IMR-90 (cell line): ENCODE data around the gene UGDH. TPM values are rescaled to one million over a fixed set of nuclear protein-coding genes. Genes with fewer than 3 reads are reported as not detected.

Experiments used
- ATAC-seq: fragments of 200-7000 bp; cut with Tn5 transposase; 2 replicates; pipeline ENCODE4 v1.9.1; 2020; ENCODE audit warnings: low read depth, mild to moderate bottlenecking, moderate library complexity
- BruUV-seq: library from RNA; stranded (reverse); fragments of 400-500 nt; replicated peaks from 2 replicates; lab custom pipeline; 2021; lab: Mats Ljungman, UMichigan
- CTCF ChIA-PET: fragments of 300-600 bp; formaldehyde crosslinking; extraction: SDS; loops from one replicate; lab custom pipeline; 2021; ENCODE audit warnings: antibody characterized with exemption; lab: Yijun Ruan, JAX
- POLR2A ChIA-PET: fragments of 300-600 bp; sonication (Branson Sonifier 250); formaldehyde crosslinking; loops from one replicate; lab custom pipeline; 2022; ENCODE audit warnings: antibody characterized with exemption; ENCODE audit not compliant: unreplicated experiment; lab: Charles Lee
- DNase-seq: peaks from one replicate; pipeline ENCODE4 v3.0.0; 2013
- H2AFZ ChIP-seq: replicated peaks from 2 replicates; pipeline ENCODE3; 2013; ENCODE audit warnings: low read length, mild to moderate bottlenecking; ENCODE audit not compliant: poor library complexity
- H2AK5ac ChIP-seq: 2 replicates; pipeline ENCODE4 v1.6.1; 2013; ENCODE audit warnings: low read depth, low read length, inconsistent platforms
- H2AK9ac ChIP-seq: replicated peaks from 2 replicates; pipeline ENCODE3; 2013; ENCODE audit warnings: mild to moderate bottlenecking, low read depth, low read length, moderate library complexity; ENCODE audit not compliant: poor library complexity
- H2BK120ac ChIP-seq: 2 replicates; pipeline ENCODE4 v1.6.1; 2013; ENCODE audit warnings: low read depth, low read length, inconsistent platforms
- H2BK15ac ChIP-seq: 3 replicates; pipeline ENCODE4 v1.6.1; 2013; ENCODE audit warnings: low read depth, low read length, inconsistent platforms
- H2BK20ac ChIP-seq: 2 replicates; pipeline ENCODE4 v1.6.1; 2013; ENCODE audit warnings: low read depth, mild to moderate bottlenecking, inconsistent platforms, low read length, moderate library complexity
- H2BK5ac ChIP-seq: 2 replicates; pipeline ENCODE4 v1.6.1; 2013; ENCODE audit warnings: mild to moderate bottlenecking, low read depth, low read length, inconsistent platforms; ENCODE audit not compliant: poor library complexity, severe bottlenecking
- H3K14ac ChIP-seq: replicated peaks from 2 replicates; pipeline ENCODE4 v1.6.1; 2013; ENCODE audit warnings: low read depth, low read length, inconsistent platforms
- H3K18ac ChIP-seq: 2 replicates; pipeline ENCODE4 v1.6.1; 2013; ENCODE audit warnings: low read depth, low read length, control low read depth
- H3K23ac ChIP-seq: 2 replicates; pipeline ENCODE4 v1.6.1; 2013; ENCODE audit warnings: low read depth, low read length, inconsistent platforms
- H3K27ac ChIP-seq: 2 replicates; pipeline ENCODE4 v1.5.1; 2013; ENCODE audit warnings: mild to moderate bottlenecking, control low read depth, low read length; ENCODE audit not compliant: insufficient read depth
- H3K27me3 ChIP-seq: 2 replicates; pipeline ENCODE4 v1.6.1; 2013; ENCODE audit warnings: low read length; ENCODE audit not compliant: control insufficient read depth, insufficient read depth
- H3K36me3 ChIP-seq: 2 replicates; pipeline ENCODE4 v1.6.1; 2013; ENCODE audit warnings: low read length, mixed read lengths; ENCODE audit not compliant: control insufficient read depth, insufficient read depth
- H3K4ac ChIP-seq: 2 replicates; pipeline ENCODE4 v1.6.1; 2013; ENCODE audit warnings: low read depth, low read length, inconsistent platforms
- H3K4me1 ChIP-seq: 2 replicates; pipeline ENCODE4 v1.6.1; 2013; ENCODE audit warnings: low read length, mixed read lengths; ENCODE audit not compliant: control insufficient read depth, insufficient read depth
- H3K4me2 ChIP-seq: 2 replicates; pipeline ENCODE4 v1.6.1; 2013; ENCODE audit warnings: low read depth, mild to moderate bottlenecking, control low read depth, low read length, moderate library complexity
- H3K4me3 ChIP-seq: 2 replicates; pipeline ENCODE4 v1.5.1; 2013; ENCODE audit warnings: low read depth, mild to moderate bottlenecking, control low read depth, low read length, moderate library complexity; ENCODE audit not compliant: insufficient read depth
- H3K56ac ChIP-seq: 2 replicates; pipeline ENCODE4 v1.6.1; 2013; ENCODE audit warnings: low read length, inconsistent platforms; ENCODE audit not compliant: insufficient read depth; ENCODE audit errors: extremely low read depth
- H3K79me1 ChIP-seq, 2 experiments: 2 replicates each; pipeline ENCODE4 v1.6.1; 2013; ENCODE audit warnings: low read length in 2 of 2, inconsistent platforms in 1 of 2, low read depth in 1 of 2
- H3K9ac ChIP-seq: 2 replicates; pipeline ENCODE4 v1.6.1; 2013; ENCODE audit warnings: low read depth, low read length, control low read depth
- H3K9me1 ChIP-seq: 2 replicates; pipeline ENCODE4 v1.6.1; 2013; ENCODE audit warnings: low read length, inconsistent platforms; ENCODE audit not compliant: insufficient read depth
- H3K9me3 ChIP-seq: 2 replicates; pipeline ENCODE4 v1.6.1; 2013; ENCODE audit warnings: low read length; ENCODE audit not compliant: control insufficient read depth, insufficient read depth
- H4K20me1 ChIP-seq: 2 replicates; pipeline ENCODE4 v1.6.1; 2013; ENCODE audit warnings: low read length, inconsistent platforms; ENCODE audit not compliant: insufficient read depth
- H4K5ac ChIP-seq: 2 replicates; pipeline ENCODE4 v1.6.1; 2013; ENCODE audit warnings: mild to moderate bottlenecking, low read depth, low read length, control low read depth
- H4K8ac ChIP-seq, 2 experiments: 2 replicates each; pipeline ENCODE4 v1.6.1; 2013; ENCODE audit warnings: low read depth in 2 of 2, low read length in 2 of 2, control low read depth in 1 of 2, inconsistent platforms in 1 of 2
- H4K91ac ChIP-seq: 2 replicates; pipeline ENCODE4 v1.6.1; 2013; ENCODE audit warnings: low read depth, low read length, inconsistent platforms; ENCODE audit not compliant: insufficient read depth
- MAFK ChIP-seq: IDR thresholded peaks from 2 replicates; pipeline ENCODE4 v1.6.1; 2012; ENCODE audit warnings: low read depth, low read length, improper control_type of control experiment
- MAZ ChIP-seq: IDR thresholded peaks from 2 replicates; pipeline ENCODE4 v1.6.1; 2012; ENCODE audit warnings: low read depth, mild to moderate bottlenecking, low read length, improper control_type of control experiment, moderate library complexity, borderline replicate concordance
- RAD21 ChIP-seq: IDR thresholded peaks from 2 replicates; pipeline ENCODE4 v1.6.1; 2012; ENCODE audit warnings: low read length, improper control_type of control experiment
- WGBS, 2 experiments: methylation state at CpG; one replicate each; pipeline versions ENCODE4 v1.1.5 to v1.1.7; 2013; ENCODE audit warnings: missing lambda C conversion rate in 2 of 2; ENCODE audit not compliant: insufficient read length in 1 of 2; ENCODE audit errors: extremely low coverage in 2 of 2; 5-methylcytosine and 5-hydroxymethylcytosine counted together
- dilution Hi-C: fragments of 300-500 bp; cut with HindIII; formaldehyde crosslinking; loops from one replicate; pipeline ENCODE4 v1.14.3; 2018; ENCODE audit warnings: low sequenced_read_pairs; ENCODE audit not compliant: unreplicated experiment
- in situ Hi-C: fragments of 300-500 bp; cut with MboI; formaldehyde crosslinking; loops from 3 replicates; pipeline ENCODE4 v1.14.3; 2019; ENCODE audit warnings: low sequenced_read_pairs, inconsistent platforms, mixed read lengths
- intact Hi-C: fragments of 100-400 bp; cut with micrococcal nuclease; formaldehyde crosslinking; loops from 2 replicates; pipeline ENCODE4 v1.10.0; 2022
- polyA plus RNA-seq, 3 experiments: library from polyadenylated mRNA; depleted of rRNA; stranded (reverse); fragments of >200 nt; gene quantifications; 2 replicates each; pipeline ENCODE4 v1.2.3, GENCODE V29; 2012; ENCODE audit warnings: low replicate concordance in 1 of 3
- total RNA-seq: library from RNA; depleted of rRNA; stranded (reverse); fragments of >200 nt; gene quantifications from 2 replicates; pipeline ENCODE4 v1.2.3, GENCODE V29; 2012

Gene UGDH
- total and polyA plus RNA-seq, 2 of the 4 experiments (the other 2 are of a cell fraction): 69.2 to 257 TPM

DNA sequence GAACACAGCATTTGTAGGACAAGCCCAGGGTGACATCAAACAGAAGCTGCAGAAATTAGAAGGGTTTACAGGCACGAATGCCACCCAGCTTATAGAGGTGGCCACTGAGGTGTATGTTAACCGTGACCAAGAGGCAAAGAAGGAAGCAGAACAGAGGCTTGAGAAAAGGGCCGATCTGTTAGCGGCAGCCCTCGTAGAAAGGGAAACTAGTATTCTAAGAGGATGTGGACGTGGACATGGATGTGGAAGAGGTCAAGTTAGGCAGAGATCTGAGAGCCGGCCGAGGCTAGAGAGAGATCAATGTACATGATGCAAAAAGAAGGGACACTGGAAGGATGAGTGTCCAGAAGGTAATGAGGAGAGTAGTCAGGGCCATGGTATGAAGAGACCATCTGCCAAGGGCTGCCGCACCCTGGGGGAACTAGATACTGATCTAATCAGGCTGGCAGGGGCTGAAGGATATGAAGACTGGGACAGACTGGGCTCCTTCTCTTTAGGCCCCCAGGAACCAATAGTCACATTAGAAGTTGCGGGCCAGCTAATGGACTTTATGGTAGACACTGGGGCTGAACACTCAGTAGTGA, 40.9 kb downstream of the UGDH start:
- no TSS peak for BruUV-seq

More for the DNA sequence above, 40.9 kb downstream of the UGDH start:
- intact Hi-C loops (no loop called here), dilution Hi-C loops (no loop called here), in situ Hi-C loops (no loop called here)
- Histone ChIP-seq H3K9ac (no peak overlapping the region), H2BK15ac (no peak overlapping the region), H3K4me3 (no peak overlapping the region), H2BK120ac (no peak overlapping the region), H2BK20ac (no peak overlapping the region), H3K14ac (no peak overlapping the region), H4K20me1 (no peaks in the 10 kb centered on the region), H3K23ac (no peak overlapping the region), H3K36me3 (no peaks in the 10 kb centered on the region), H3K4me1 (no peaks in the 10 kb centered on the region), H3K79me1 (no peaks in the 10 kb centered on the region), H3K27me3 (no peaks in the 10 kb centered on the region), H3K9me3 (peaks cover 11% of the 10 kb centered on the region), H3K4ac (no peak overlapping the region), H2AFZ (no peak overlapping the region), H3K18ac (no peak overlapping the region), H4K8ac (no peak overlapping the region), H2AK5ac (no peak overlapping the region), H3K9me1 (no peaks in the 10 kb centered on the region), H2BK5ac (no peak overlapping the region), H3K27ac (no peak overlapping the region), H4K5ac (no peak overlapping the region), H3K56ac (no peak overlapping the region), H4K91ac (no peak overlapping the region), H2AK9ac (no peak overlapping the region), H3K4me2 (no peak overlapping the region)
- CTCF ChIA-PET: no interaction called here
- POLR2A ChIA-PET: no interaction called here
- DNase-seq (no peak), ATAC-seq (no peak)
- TF ChIP-seq RAD21 (no peak), MAFK (no peak), MAZ (no peak)
- WGBS, 2 experiments: 84% methylated on average over 6 of the region's 10 CpGs; no CpG with 5 or more reads in 1 of the 2 experiments
